GM06990 (cell line): ENCODE data around the gene CDKL5.

Experiments
- DNase-seq: peaks from one replicate; pipeline ENCODE4 v3.0.0-alpha.2; 2011; ENCODE audit not compliant: insufficient read length; ENCODE audit errors: extremely low read depth
- H3K27me3 ChIP-seq: replicated peaks from 2 replicates; pipeline ENCODE4 v1.6.0; 2011; ENCODE audit warnings: low read length; ENCODE audit not compliant: control insufficient read depth, insufficient read depth
- H3K36me3 ChIP-seq: 2 replicates; pipeline ENCODE4 v1.5.1; 2011; ENCODE audit warnings: low read length; ENCODE audit not compliant: control insufficient read depth, insufficient read depth
- H3K4me3 ChIP-seq: replicated peaks from 2 replicates; pipeline ENCODE4 v1.5.1; 2011; ENCODE audit warnings: low read depth, mild to moderate bottlenecking, control low read depth, low read length
- CTCF ChIP-seq: IDR thresholded peaks from 2 replicates; pipeline ENCODE4 v1.5.1; 2011; ENCODE audit warnings: low read length, control low read depth, mild to moderate bottlenecking, inconsistent platforms; ENCODE audit not compliant: insufficient read depth, poor library complexity, severe bottlenecking

Gene CDKL5

DNA sequence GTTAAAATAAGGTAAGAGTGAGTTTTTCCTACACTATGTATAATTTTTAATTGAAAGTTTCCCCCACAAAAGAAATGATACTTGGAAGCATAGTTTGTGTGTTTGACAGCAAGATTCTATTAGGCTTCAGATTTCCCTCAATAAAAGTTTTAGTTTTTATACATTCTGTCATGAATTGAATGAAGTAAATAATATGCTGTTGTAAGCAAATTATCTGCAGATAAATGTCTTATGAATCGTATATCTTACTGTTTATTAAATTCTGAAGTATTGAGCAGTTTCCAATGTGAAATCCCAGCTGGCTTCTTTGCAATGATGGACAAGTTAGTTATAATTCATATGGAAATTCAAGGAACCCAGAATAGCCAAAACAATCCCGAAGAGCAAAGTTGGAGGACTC is 213.0 kb downstream of the CDKL5 start:
- no peak overlapping the region for H3K4me3 ChIP-seq
- DNase-seq, result no peak
- TF ChIP-seq CTCF, result no peak
- no peaks in the 10 kb centered on the region for H3K36me3 ChIP-seq
- no peaks in the 10 kb centered on the region for H3K27me3 ChIP-seq

- no peak for DNase-seq
- Histone ChIP-seq H3K27me3 (no peaks in the 10 kb centered on the region), H3K4me3 (no peak overlapping the region), H3K36me3 (no peaks in the 10 kb centered on the region)
- TF ChIP-seq CTCF, result no peak
Measured at GRCh38 chrX:18639280-18639679, 213.9 kb downstream of the CDKL5 start.

- no peak for TF ChIP-seq CTCF
- Histone ChIP-seq H3K4me3 (no peak overlapping the region), H3K27me3 (no peaks in the 10 kb centered on the region), H3K36me3 (no peaks in the 10 kb centered on the region)
- no peak for DNase-seq
Measured at GRCh38 chrX:18640686-18641085, 215.3 kb downstream of the CDKL5 start.

DNA sequence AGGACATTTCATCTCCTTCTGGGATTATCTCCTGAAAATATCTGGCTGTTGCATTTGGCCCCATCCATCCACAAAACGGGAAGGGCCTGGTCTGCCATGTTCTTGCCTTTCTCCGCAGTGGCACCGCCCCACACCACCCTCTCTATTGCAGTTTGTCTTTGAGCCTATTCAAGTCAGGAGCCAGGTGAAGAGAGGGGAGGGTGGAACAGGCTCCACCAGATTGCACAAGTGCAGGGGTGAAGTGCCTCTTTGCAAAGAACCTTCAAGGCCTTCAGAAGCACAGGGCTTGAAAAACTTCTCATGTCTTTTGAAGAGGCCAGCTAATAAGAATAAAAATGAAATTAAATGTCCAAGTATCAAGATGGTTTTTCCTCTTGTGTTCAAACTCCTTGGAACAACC is 217.8 kb downstream of the CDKL5 start:
- no peak for TF ChIP-seq CTCF
- DNase-seq, result no peak
- no peaks in the 10 kb centered on the region for H3K27me3 ChIP-seq
- no peaks in the 10 kb centered on the region for H3K36me3 ChIP-seq
- no peak overlapping the region for H3K4me3 ChIP-seq

DNA sequence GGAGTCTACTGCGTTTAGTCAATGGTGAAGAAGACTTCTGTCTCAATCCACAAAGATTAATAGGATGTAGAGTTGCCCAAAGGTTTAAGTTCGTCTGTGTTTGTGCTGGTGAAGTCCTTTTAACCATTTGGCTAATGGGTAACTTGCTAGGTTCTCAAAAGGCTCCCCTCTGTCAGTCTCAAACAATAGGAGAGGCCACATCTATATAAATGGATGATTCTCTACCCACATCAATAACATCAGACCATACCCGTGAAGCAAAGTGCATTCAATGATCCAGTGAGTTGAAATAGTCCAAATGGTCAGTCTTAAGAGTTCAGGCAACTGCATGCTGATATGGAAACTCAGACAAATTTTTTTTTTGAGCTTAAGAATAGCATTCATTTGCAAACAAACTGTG is 218.4 kb downstream of the CDKL5 start:
- no peak for TF ChIP-seq CTCF
- no peak for DNase-seq
- H3K36me3 ChIP-seq, result no peaks in the 10 kb centered on the region
- H3K4me3 ChIP-seq, result no peak overlapping the region
- H3K27me3 ChIP-seq, result no peaks in the 10 kb centered on the region

DNA sequence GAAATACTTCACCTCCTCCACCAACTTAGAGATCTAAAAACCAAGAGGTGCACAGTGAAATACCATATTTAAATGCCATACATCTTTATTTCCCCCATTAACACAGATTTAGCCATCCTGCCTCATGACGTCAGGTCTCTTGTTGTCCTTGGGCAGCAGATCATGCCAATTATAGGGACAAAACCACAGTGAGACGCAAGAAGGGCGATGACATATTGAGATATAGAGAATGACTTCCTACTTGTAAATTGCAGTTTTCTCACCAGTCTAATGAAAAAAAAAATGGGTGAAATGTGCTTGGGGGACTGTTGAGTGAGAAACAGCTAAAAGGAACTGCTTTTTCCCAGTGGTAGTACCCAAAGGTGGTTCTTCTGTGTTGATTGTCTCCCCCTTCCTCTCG is 222.2 kb downstream of the CDKL5 start:
- Histone ChIP-seq H3K36me3 (no peaks in the 10 kb centered on the region), H3K27me3 (no peaks in the 10 kb centered on the region), H3K4me3 (no peak overlapping the region)
- no peak for TF ChIP-seq CTCF
- no peak for DNase-seq
